Ovary (tissue), 3 donors: ENCODE measurements around the gene SYPL1.

ENCODE experiments used
- CTCF ChIP-seq, 3 donors: fragments of 450-650 bp in 2 of 3; fragments of 200-600 bp in 1 of 3; IDR thresholded peaks; one replicate each; pipeline versions ENCODE4 v1.5.1 to v1.8.0; 2016 to 2022; ENCODE audit warnings: antibody characterized with exemption in 3 of 3, mild to moderate bottlenecking in 1 of 3
- EP300 ChIP-seq: sonication (generic); formaldehyde crosslinking; IDR thresholded peaks from one replicate; pipeline ENCODE4 v1.6.1; 2017; ENCODE audit warnings: antibody characterized with exemption
- POLR2A ChIP-seq: fragments of 450-650 bp; IDR thresholded peaks from one replicate; pipeline ENCODE4 v1.6.1; 2017; ENCODE audit warnings: antibody characterized with exemption, mild to moderate bottlenecking, moderate library complexity
- donor health status: DM: no; HTN: no; CAD: no.

GRCh38 chr7:106122713-106123112, 10.6 kb upstream of the SYPL1 start:
- TF ChIP-seq CTCF (IDR thresholded peaks at IDR 0.05) (no peak), POLR2A (no peak), EP300 (no peak)
